Prostate gland (tissue), 2 donors: ENCODE results near the gene KDM4C.

Source experiments
- CTCF ChIP-seq, 4 experiments: fragments of 200-600 bp in 2 of 4; fragments of 450-650 bp in 2 of 4; sonication (generic) in 2 of 4; IDR thresholded peaks; 1 replicate in 3 of 4; 2 replicates in 1 of 4; pipeline ENCODE4 v1.5.1; 2016 to 2019; ENCODE audit warnings: antibody characterized with exemption in 4 of 4, mild to moderate bottlenecking in 2 of 4, moderate library complexity in 2 of 4
- POLR2A ChIP-seq: fragments of 450-650 bp; IDR thresholded peaks from one replicate; pipeline ENCODE4 v1.6.1; 2016; ENCODE audit warnings: antibody characterized with exemption, mild to moderate bottlenecking
- POLR2AphosphoS5 ChIP-seq: sonication (generic); formaldehyde crosslinking; IDR thresholded peaks from one replicate; pipeline ENCODE4 v1.6.1; 2017; ENCODE audit warnings: antibody characterized with exemption

GRCh38 chr9:7033076-7034045, 275.6 kb downstream of the KDM4C start:
- TF ChIP-seq POLR2A (no peak), POLR2AphosphoS5 (no peak), CTCF (IDR thresholded peaks at IDR 0.05) (no peak)
